GM18907 (cell line): ENCODE results near the gene CAMSAP1.
"Not testable (repeated sequence)": the region's sequence is repeated elsewhere in the genome, so short reads cannot be mapped to it uniquely, and the experiment has no call there.

Source experiments
- ATAC-seq: cut with Tn5 transposase; IDR thresholded peaks from one replicate; pipeline ENCODE4 v1.9.1; 2021; ENCODE audit warnings: mild to moderate bottlenecking, moderate library complexity; ENCODE audit not compliant: unreplicated experiment

CAMSAP1 gene

DNA sequence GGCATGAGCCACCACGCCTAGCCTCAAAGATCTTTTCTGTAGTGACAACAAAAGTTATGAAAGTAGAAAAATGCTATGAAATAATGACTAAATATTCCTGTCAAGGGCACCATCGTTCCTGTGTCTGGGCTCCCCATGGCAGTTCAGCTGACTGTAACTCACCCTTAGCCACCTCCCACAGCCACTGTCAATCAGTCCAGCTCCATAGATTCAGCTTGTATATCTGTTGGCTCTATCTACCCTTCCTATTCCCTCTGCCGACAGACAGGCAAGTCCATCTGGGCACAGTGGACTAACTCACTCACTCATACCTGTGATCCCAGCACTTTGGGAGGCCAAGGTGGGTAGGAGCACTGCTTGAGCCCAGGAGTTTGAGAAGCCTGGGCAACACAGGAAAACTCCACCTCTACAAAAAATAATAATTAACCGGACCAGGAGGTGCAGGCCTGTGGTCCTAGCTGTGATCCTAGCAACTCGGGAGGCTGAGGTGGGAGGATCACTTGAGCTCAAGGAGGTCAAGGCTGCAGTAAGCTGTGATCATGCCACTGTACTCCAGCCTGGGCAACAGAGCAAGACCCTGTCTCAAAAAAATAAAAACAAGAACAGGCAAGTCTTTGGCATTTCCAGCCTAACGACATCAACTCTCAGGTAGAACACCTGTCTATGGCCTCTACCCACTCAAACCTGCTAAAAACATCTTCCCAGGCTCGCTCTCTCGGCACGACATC, 6.2 kb downstream of the CAMSAP1 start:
- ATAC-seq: no peak

DNA sequence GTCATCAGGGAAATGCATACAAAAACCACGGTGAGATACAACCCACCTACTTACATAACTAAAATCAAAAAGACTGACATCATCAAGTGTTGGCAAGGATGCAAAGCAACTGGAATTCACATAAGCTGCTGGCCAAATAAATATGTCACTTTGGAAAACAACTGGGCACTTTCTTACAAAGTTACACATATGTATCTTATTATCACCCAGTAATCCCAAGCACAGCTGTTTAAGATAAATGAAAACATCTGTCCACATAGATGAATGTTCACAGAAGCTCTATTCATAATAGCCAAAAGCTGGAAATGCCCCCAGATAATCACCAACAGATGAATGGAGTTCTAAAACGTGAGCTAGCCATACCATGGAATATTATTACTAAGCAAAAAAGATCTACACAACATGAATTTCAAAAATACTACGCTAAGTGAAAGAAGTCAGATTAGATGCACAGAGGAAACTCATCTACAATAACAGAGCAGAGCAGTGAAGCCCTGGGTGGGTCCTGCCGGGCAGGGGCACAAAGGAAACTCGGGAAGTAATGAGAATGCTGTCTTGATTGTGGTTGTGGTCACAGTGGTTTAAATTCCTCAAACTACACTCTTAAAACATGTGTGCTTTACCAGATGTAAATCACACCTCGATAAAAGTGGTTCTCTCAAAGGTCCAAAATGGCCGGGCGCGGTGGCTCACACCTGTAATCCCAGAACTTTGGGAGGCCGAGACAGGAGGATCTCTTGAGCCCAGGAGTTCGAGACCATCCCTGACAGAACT, 8.5 kb downstream of the CAMSAP1 start:
- ATAC-seq: no peak

DNA sequence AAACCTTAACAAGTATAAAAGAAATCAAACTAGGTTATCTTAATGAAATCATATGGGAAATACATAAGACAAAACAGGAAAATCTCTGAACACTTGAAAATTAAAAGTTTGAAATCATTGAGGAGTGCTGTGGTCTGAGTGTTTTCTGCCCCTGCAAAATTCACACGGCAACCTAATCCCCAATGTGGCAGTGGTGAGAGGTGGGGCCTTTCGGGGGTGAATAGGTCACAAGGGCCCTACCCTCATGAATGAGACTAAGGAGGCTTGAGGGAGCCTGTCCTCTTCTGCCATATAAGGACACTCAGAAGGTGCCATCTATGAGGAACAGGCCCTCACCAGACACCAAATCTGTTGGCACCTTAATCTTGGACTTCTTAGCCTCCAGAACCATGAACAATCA, 10.7 kb downstream of the CAMSAP1 start:
- ATAC-seq: no peak

DNA sequence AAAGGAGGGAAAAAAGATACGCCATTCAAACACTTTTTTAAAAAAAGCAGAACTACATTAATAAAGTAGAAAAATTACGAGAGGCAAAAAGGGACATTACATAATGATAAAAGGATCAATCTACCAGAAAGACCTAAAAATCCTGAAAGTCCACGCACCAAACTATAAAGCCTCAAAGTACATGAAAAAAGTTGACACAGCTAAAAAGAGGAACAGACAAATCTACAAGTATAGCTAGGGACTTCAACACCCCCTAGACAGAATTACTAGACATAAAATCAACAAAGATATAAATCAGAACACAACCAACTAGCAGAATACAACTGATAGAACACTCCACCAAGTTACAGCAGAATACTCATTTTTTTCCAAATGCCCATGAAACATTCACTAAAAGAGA, 11.1 kb downstream of the CAMSAP1 start:
- ATAC-seq: no peak

DNA sequence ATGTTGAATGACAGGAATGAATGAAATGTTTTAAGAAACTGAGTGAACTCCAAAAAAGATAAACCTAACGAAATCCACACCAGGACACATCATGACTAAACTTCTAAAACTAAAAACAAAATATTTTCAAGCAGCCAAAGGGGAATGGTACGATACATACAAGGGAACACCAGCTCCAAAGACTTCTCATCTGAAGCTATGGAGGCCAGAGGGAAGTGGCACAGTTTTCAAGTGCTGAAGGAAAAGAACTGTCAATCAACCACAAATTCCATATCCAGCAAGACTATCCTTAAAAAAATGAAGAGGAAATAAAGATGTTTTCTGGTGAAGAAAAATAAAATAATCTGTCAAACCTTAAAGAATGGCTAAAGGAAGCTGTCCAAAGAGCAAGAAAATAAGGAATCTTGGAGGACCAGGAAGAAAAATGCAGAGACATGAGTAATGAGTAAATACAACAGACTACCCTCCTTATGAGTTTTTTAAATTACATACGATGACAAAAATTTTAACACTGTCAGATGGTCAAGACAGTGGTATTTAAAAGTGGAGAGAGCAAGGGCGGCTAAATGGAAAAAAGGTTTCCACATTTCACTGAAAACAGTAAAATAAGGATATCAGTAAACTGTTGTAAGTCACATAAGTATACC, 12.0 kb downstream of the CAMSAP1 start:
- no peak for ATAC-seq

DNA sequence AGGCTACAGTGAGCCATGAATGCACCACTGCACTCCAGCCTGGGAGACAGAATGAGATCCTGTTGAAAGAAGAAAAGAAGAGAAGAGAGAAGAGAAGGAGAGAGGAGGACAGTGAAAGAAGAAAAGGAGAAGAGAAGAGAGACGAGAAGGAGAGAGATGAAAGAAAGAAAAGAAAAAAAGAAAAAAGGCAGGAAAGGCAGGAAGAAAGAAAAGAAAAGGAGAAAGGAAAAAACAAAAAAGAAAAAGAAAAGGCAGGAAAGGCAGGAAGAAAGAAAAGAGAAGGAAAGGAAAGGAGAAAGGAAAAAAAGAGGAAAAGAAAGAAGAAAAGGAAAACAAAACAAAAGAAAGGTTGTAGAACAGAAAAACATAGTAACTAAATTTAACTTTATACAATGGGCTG, 14.2 kb downstream of the CAMSAP1 start:
- no peak for ATAC-seq

DNA sequence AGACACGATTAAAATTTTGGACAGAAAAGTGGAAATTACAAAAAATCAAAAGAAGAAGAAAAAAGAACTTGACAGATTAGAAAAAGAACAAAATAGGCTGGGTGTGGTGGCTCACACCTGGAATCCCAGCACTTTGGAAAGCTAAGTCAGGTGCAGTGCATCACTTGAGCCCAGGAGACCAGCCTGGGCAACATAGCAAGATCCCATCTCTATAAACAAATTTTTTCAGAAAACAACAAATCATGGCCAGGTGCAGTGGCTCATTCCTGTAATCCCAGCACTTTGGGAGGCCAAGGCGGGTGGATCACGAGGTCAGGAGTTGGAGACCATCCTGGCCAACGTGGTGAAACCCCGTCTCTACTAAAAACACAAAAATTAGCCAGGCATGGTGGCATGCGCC, 15.0 kb downstream of the CAMSAP1 start:
- ATAC-seq: not testable (repeated sequence)

DNA sequence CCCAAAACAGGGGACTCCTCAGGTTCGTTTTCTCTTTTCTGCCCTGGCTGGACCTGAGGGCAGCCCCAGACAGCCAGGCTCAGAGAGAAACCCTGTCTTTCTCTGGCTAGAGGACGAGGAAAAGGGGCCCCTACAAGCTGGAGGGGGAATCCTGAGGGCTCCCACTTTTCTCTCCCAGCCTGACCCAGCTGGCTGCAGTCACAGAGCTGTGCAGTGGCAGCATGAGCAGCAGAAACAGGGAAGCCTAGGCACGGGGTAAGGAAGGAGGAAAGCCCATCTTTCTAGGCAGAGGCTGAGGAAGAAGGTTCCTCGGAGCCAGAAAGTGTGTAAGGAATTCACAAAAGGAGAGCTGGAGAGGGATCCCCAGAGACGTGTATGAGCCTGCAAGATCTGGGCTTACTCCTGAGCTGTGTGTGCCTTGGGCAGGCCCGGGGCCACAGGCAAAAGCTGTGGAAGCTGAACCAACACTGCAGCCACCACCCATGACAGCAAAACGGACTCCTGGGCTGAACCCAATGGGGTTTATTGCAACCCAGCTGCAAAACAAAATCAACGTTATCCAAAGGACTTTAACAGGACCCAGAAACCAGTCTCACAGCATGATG, 16.2 kb downstream of the CAMSAP1 start:
- ATAC-seq: no peak

DNA sequence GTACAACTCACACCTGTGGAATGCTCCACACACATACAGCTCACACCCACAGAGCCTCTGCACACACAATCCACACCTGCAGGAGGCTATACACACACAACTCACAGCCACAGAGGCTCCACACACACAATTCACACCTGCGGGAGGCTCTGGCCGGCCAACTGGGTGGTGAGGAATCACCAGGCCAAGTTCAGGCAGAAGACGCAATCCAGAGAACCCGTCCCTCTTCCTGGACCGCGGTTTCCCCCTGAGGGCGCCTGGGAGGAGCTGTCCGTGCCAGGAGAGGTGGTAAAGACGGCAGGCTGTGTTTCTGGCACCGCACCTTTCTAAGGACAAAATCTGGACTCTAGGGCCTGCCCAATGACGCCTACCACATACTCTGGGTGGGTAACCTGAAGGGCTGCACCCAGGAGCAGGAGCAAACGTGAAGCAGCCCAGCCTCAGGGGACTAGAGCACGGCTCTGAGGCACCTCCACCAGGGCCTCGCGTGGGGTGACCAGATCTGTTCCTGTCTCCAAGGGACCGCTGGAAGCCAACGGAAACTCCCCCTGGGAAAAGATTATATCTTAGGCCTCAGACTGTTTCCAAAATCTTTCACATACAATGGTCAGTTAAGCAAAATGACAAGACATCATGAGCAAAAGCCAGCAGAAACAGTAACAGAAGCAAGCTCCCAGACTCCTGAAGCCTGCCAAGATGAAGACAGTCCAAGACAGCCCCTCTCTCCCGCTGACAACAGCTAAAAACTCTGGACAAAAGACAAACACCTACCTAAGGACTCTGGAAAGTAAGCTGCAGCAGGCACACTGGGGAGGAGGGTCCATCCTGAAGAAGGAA, 16.9 kb downstream of the CAMSAP1 start:
- no peak for ATAC-seq

DNA sequence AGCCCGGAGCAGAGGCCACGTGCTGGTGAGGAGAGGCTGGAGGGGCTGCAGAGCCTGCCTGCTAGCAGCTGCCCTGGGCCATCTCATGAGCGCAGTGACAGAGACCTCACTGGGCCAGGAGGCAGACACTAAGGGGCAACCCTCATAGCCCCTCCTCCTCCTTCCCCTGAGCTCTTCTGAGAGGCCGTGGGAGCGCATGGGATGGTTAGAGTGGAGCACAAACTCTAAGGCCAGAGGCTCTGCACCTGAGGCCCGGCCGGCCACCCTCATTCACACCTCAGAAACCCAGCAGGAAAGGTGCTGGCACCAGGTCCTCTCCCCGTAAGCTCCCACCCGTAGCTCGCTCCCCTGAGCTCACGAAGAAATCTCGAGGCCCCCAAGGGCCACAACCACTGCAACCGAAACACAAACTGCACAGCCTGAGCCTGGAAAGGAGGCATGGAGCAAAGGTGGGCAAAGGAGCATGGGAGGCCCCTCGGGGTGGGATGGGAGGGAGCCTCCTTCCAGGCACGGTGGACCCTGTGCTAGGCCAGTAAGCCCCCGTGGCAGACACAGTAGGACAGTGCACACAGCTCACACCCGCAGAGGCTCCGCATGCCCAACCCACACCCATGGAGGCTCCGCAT, 17.7 kb downstream of the CAMSAP1 start:
- no peak for ATAC-seq

DNA sequence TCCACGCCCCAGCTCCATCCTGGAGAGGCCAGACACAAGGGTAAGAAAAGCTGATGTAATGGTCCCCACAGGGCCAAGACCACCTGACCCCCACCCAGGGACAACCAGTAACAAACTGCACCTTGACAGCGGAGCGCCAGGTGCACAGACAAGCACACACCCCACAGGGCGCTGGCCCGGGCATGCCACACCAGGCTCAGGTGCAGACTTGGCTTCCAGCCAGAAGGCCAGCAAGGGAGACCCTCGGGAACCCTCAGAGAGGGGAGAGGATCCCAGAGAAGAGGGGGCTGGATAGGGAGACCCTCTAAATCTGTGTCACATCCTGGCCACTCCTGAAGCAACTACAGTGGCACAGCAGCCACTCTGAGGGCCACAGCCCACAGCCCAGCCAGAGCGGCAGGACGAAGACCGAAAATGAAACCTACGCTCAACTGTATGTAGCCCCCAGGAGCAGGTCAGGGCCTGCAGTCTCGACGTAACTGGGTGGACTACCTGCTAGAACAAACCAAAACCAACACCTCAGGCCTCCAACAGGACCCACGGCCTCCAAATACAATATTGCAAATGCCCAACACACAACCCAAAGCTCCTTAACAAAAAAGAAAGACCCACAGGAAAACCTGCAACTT, 18.5 kb downstream of the CAMSAP1 start:
- no peak for ATAC-seq

DNA sequence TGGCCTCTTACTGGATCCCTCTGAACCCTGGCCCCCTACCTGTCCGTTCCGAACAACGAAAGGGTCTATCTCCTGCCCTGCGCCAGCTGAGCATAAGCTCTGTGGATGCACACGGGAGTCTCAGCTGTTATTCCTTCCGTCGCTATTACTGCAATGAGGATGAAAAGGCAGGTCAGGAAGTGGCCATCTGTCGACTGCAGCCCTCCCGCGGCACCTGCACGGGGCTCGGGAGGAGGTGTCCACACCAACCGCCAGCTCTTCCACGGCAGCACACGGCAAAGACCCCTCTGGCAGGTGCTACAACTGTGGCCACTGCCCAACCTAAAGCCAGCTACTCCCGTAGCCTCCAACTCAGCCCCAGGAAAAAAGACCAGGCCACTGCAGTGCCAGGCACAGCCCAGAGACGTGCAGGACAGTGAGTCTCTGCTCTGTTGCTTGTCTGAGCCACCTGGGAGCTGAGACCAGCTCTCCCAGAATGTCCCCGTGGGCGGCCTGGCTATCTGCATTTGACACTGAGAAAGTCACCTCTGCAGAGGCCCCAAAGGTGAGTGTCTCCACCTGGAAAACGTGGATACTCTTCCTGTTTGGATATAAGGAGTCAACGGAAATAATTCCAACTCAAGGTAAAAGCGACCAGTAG, 19.1 kb downstream of the CAMSAP1 start:
- no peak for ATAC-seq

DNA sequence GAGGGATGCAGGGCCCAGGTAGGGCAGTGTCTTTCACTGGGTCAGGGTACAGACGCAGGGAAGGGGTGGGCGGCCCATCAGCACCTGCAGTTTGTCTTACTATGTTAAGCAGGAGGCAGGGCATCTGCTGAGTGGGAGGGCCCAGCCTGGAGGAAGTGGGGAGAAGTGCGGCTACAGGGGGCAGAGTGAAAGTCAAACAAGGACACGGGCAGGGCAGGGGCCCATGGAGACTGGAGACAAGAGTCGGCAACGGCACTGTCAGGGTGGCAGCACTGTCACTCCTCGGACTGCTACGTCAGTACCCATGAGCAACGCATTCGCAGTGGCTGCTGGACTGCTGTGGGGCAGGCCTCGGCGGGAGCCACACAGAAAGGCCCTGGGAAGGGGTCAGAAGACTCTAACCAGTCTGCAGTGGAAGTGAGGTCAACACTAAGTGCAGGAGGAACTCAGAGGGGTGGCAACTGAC, 19.7 kb downstream of the CAMSAP1 start:
- ATAC-seq: peak; percentile 72

DNA sequence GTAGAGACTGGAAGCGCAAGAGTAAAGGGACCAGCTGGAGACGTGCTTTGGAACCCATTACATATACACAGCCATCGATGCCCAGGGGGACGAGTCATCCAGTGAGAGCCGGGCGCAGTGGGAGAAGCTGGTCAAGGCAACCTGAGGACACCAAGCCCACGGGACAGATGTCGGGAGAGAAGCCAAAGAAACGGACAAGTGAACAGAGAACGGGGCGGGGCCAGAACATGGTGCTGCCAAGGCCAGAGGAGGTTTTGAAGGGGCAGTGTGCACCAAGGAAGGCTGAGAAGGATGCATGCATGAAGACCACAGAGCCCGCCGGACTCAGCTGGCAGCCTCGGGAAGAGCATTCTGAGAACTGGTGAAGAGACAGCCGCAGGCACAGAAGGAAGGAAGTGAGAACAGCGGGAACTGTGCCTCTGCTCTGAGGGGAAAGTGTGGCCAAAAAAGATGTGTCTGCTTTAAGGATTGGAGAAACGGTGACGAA, 20.3 kb downstream of the CAMSAP1 start:
- ATAC-seq: no peak

DNA sequence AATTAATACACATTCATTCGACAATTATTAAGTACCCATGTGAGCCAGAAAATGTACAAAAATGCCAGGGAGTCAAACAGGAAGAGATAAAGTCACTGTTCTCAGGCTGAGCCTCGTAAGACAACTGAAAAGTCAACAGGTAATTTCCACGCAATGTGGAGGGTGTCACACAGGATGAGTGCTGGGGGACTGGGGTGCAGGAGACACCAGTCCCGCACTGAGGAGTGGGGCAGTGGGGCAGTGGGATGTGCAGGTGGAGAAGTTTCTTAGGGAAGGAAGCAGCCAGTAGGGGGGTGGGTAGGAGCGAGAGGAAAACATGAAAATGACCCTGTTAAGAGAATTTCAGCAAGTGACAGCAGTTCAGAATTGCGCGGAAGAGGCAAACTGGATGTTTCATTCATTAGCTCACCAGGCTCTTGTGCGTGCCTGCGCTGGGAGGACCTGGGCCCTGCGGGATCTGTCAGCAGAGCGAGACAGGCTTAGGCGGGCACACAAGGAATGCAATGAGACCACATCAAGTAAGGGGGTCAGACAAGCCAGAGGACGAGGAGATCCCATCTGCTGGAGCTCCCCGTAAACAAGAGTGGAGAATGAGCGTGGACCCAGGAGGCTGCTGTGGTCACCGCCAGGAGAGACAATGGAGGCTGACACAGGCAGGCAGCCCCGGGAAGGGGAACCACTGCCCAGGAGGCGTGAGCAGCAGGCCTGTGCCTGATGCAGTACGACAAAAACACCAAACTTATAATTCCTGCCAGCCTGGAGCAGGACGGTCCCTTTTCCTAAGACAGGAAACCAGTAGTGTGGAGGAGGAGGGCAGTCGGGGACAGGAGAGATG, 21.0 kb downstream of the CAMSAP1 start:
- no peak for ATAC-seq

DNA sequence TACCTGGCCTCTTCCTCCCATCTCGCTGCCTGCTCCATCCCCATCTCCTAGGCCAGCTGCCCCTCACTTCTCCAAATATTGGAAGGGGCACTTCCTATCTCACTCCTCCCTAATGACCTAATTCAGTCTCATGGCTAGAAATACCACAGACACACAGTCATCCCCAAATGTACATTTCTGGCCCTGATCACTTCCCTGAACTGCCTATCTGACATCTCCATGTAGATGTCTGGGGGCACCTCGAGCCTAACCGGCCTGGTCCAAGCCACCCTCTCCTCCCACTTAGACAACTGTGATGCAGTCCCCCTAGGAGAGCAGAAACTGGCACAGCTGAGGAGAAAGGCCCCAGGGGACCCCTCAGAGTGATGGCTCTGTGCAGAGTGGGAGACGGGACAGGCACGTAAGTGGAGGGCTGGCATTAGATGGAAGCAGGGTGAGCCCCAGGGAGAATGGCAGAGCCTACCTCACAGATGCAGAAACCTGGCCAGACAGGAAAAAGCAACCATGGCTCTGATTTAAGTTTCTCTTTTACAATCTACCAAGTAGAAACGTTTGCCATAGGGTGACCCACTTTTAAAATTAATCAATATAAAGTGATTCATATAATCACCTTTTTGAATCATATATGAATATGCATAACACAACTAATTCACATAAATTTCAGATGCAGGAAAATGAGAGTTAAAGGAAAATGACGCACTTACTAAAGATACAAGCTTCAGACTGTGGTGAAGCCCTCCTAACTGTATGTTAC, 22.1 kb downstream of the CAMSAP1 start:
- ATAC-seq: no peak

DNA sequence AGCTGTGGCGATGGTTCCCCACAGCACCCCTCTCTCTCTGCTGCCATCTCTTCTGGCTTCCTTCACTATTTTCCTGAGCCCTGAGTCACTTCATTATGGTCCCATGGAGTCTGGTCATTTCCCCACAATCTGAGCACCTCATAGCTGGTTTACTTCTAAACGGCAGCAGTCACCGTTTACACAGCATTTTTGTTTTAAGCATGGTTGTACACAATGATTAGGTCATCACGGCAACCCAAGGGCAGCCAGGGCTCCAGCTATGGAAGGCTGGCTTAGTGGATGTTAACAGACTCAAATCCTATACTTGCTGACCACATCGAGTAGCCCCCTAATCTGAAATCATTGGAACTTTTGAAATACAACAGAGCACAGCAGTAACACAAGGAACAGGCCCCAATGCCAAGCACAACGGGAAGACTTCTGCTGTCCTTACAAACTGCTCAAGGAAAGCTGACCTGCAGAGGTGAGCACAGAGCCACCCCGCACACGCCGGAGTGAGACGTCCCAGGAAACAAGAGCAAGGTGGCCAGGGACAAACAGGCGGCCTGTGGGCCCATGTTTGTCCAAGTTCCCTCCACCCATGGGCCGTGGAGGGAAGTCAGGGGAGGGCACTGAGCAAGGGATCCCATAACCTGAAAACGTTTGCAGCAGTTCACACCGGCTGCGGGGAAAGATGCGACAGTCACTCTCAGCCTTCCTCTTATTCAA, 22.9 kb downstream of the CAMSAP1 start:
- ATAC-seq: no peak
